ENCODE results near the gene HBD. TPM values are rescaled to one million over a fixed set of nuclear protein-coding genes. Genes with fewer than 3 reads are reported as not detected.

The HBD gene
- total and polyA plus RNA-seq, 7 donors = not detected

- H3K27me3 ChIP-seq = no peaks in the 10 kb centered on the region
- H3K27ac ChIP-seq = no peak overlapping the region
- DNase-seq = no peak
- H3K9me3 ChIP-seq = no peaks in the 10 kb centered on the region
- H3K36me3 ChIP-seq = no peaks in the 10 kb centered on the region
- H3K4me3 ChIP-seq = no peak overlapping the region
- peaks cover 0 to 7% (median 0%) of the 10 kb centered on the region in 4 donors for H3K4me1 ChIP-seq
- no peak for TF ChIP-seq POLR2AphosphoS5 (IDR thresholded peaks at IDR 0.05)
- no peak for TF ChIP-seq POLR2A (IDR thresholded peaks at IDR 0.05)
- TF ChIP-seq EP300 (IDR thresholded peaks at IDR 0.05) = no peak
- no peak for TF ChIP-seq CTCF (IDR thresholded peaks at IDR 0.05)
- WGBS, 2 donors = 44 to 47% methylated on average over 3 of the region's 3 CpGs
- intact Hi-C loops (cut with DNase I) = no loop called here
Measured at GRCh38 chr11:5280582-5281102, 46.4 kb upstream of the HBD start.

- H3K27ac ChIP-seq = no peak overlapping the region
- DNase-seq = no peak
- 82 to 83% methylated on average over 4 of the region's 4 CpGs for WGBS, 2 donors
- H3K27me3 ChIP-seq = no peaks in the 10 kb centered on the region
- no peaks in the 10 kb centered on the region for H3K9me3 ChIP-seq
- intact Hi-C loops (cut with DNase I) = no loop called here
- no peaks in the 10 kb centered on the region for H3K36me3 ChIP-seq
- H3K4me1 ChIP-seq = peaks cover 0 to 7% (median 0%) of the 10 kb centered on the region in 4 donors
- TF ChIP-seq CTCF (IDR thresholded peaks at IDR 0.05) (no peak), EP300 (IDR thresholded peaks at IDR 0.05) (no peak), POLR2AphosphoS5 (IDR thresholded peaks at IDR 0.05) (no peak), POLR2A (IDR thresholded peaks at IDR 0.05) (no peak)
- H3K4me3 ChIP-seq = no peak overlapping the region
Measured at GRCh38 chr11:5279471-5280090, 45.3 kb upstream of the HBD start.

GRCh38 chr11:5277807-5278382, 43.6 kb upstream of the HBD start:
- intact Hi-C loops (cut with DNase I) = no loop called here
- Histone ChIP-seq H3K4me3 (no peak overlapping the region), H3K27me3 (no peaks in the 10 kb centered on the region), H3K4me1 (peaks cover 0 to 7% (median 0%) of the 10 kb centered on the region in 4 donors), H3K36me3 (no peaks in the 10 kb centered on the region), H3K27ac (no peak overlapping the region), H3K9me3 (no peaks in the 10 kb centered on the region)
- TF ChIP-seq POLR2AphosphoS5 (IDR thresholded peaks at IDR 0.05) (no peak), POLR2A (IDR thresholded peaks at IDR 0.05) (no peak), CTCF (IDR thresholded peaks at IDR 0.05) (no peak), EP300 (IDR thresholded peaks at IDR 0.05) (no peak)
- WGBS, 2 donors = 55 to 80% methylated on average over 1 of the region's 1 CpG
- DNase-seq = no peak

- 70 to 84% methylated on average over 2 of the region's 2 CpGs for WGBS, 2 donors
- intact Hi-C loops (cut with DNase I) = no loop called here
Measured at GRCh38 chr11:5276697-5277096, 42.4 kb upstream of the HBD start.

GRCh38 chr11:5275369-5276110, 41.3 kb upstream of the HBD start:
- no peak for DNase-seq
- Histone ChIP-seq H3K27me3 (no peaks in the 10 kb centered on the region), H3K36me3 (no peaks in the 10 kb centered on the region), H3K27ac (no peak overlapping the region), H3K9me3 (no peaks in the 10 kb centered on the region), H3K4me3 (no peak overlapping the region), H3K4me1 (peaks cover 0 to under 1% (median 0%) of the 10 kb centered on the region in 4 donors)
- intact Hi-C loops (cut with DNase I) = no loop called here
- 80 to 83% methylated on average over 6 of the region's 6 CpGs for WGBS, 2 donors
- TF ChIP-seq CTCF (IDR thresholded peaks at IDR 0.05) (no peak), EP300 (IDR thresholded peaks at IDR 0.05) (no peak), POLR2A (IDR thresholded peaks at IDR 0.05) (no peak), POLR2AphosphoS5 (IDR thresholded peaks at IDR 0.05) (no peak)

More at GRCh38 chr11:5276697-5277096, 42.4 kb upstream of the HBD start:
- no peaks in the 10 kb centered on the region for H3K36me3 ChIP-seq
- H3K4me1 ChIP-seq = peaks cover 0 to 7% (median 0%) of the 10 kb centered on the region in 4 donors
- no peak overlapping the region for H3K27ac ChIP-seq
- no peaks in the 10 kb centered on the region for H3K9me3 ChIP-seq
- no peak overlapping the region for H3K4me3 ChIP-seq
- no peak for TF ChIP-seq POLR2A (IDR thresholded peaks at IDR 0.05)
- DNase-seq = no peak
- no peaks in the 10 kb centered on the region for H3K27me3 ChIP-seq
